GM13976 (cell line): ENCODE results near the gene EFEMP2.
"Not testable (repeated sequence)": the region's sequence is repeated elsewhere in the genome, so short reads cannot be mapped to it uniquely, and the experiment has no call there.

Source experiments
- DNase-seq: peaks from one replicate; pipeline ENCODE4 v3.0.0; 2012; ENCODE audit warnings: low spot score
- CTCF ChIP-seq: IDR thresholded peaks from 2 replicates; pipeline ENCODE4 v1.5.1; 2012; ENCODE audit warnings: borderline replicate concordance, mild to moderate bottlenecking; ENCODE audit not compliant: insufficient read depth; ENCODE audit errors: extremely low read depth, missing control alignments, control extremely low read depth
- in situ Hi-C: fragments of 300-500 bp; cut with MboI; formaldehyde crosslinking; loops from one replicate; pipeline ENCODE4 v1.12.0; 2022; ENCODE audit warnings: low sequenced_read_pairs, mixed read lengths, inconsistent platforms; ENCODE audit not compliant: unreplicated experiment

Gene EFEMP2

GRCh38 chr11:65847746-65848145 lies 24.9 kb downstream of the EFEMP2 start:
- no peak for TF ChIP-seq CTCF
- in situ Hi-C loops: no loop called here
- no peak for DNase-seq

GRCh38 chr11:65844231-65844872 lies 28.2 kb downstream of the EFEMP2 start:
- no peak for TF ChIP-seq CTCF
- DNase-seq: no peak
- in situ Hi-C loops: no loop called here

GRCh38 chr11:65843811-65844210 lies 28.8 kb downstream of the EFEMP2 start:
- DNase-seq: no peak
- in situ Hi-C loops: no loop called here
- TF ChIP-seq CTCF: no peak

GRCh38 chr11:65842144-65842543 lies 30.5 kb downstream of the EFEMP2 start:
- TF ChIP-seq CTCF: no peak
- in situ Hi-C loops: no loop called here
- DNase-seq: no peak

GRCh38 chr11:65834202-65834601 lies 38.4 kb downstream of the EFEMP2 start:
- no peak for DNase-seq
- in situ Hi-C loops: no loop called here
- no peak for TF ChIP-seq CTCF

GRCh38 chr11:65833297-65834030 lies 39.1 kb downstream of the EFEMP2 start, which contains the start of gene SNX32:
Gene SNX32 (plus strand): TSS chr11:65833963. CDS start chr11:65834066, 103 bp downstream.
- no peak for TF ChIP-seq CTCF
- DNase-seq: peak; percentile 100
- in situ Hi-C loops: no loop called here

GRCh38 chr11:65832231-65832630 lies 40.4 kb downstream of the EFEMP2 start:
- DNase-seq, in situ Hi-C loops: not testable (repeated sequence)
